ENCODE measurements around the gene WASF3. TPM values are rescaled to one million over a fixed set of nuclear protein-coding genes. Genes with fewer than 3 reads are reported as not detected.

Gene WASF3
- total RNA-seq, 4 donors from 2014 or later = 5.4 to 11.6 (median 7.6) TPM

DNA sequence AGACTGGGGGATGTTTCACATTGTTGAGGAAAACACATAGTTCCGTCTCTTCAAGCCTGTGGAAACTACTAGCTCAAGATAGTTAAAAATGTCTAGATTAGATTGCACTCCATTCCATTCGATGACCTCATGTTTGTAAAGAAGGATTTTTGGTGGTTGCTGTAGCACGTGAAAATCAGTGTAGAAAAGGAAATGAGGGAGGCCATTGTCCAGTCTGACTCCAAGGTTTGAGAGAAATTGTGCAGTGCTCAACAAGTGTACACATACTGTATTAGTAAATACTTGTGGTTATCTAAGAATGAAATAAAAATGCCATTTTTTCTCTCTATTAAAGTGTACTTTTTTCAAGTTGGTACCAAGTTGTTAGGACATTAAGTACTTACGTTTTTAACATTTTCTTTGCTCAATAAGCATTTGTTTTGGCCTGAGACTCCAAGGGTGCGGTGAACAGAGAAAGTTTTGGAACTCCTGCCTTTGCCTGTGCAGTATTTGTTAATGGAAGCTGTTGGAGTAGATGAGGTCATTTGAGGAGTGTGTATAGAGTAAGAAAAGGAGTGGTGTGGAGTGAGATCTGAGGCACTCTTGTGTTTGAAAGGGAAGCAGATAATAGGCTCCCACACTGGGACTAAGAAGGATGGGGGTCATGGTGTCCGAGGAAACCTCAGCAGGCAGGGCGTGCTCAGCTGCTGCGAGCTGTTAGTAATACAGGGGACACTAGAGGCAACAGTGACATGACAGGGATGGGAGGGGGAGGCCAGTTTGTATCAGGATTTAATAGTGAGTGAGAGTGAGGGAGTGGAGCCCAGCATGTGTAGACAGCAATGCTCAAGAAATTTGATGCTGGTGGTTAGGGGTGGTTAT lies 4.4 kb downstream of the WASF3 start:
- no peak for ATAC-seq
- H3K27ac ChIP-seq = no peak overlapping the region
- peak in 1 of 2 donors; percentile 17 for DNase-seq
- intact Hi-C loops (cut with DNase I; ENCODE audit: low total_unique reads) = no loop called here
- no peaks in the 10 kb centered on the region for H3K27me3 ChIP-seq
- in situ Hi-C loops (cut with MboI; ENCODE audit: low sequenced_read_pairs in 4 of 4) = no loop called here
- no peak for TF ChIP-seq POLR2A (IDR thresholded peaks at IDR 0.05)
- TF ChIP-seq, protein P1, sequence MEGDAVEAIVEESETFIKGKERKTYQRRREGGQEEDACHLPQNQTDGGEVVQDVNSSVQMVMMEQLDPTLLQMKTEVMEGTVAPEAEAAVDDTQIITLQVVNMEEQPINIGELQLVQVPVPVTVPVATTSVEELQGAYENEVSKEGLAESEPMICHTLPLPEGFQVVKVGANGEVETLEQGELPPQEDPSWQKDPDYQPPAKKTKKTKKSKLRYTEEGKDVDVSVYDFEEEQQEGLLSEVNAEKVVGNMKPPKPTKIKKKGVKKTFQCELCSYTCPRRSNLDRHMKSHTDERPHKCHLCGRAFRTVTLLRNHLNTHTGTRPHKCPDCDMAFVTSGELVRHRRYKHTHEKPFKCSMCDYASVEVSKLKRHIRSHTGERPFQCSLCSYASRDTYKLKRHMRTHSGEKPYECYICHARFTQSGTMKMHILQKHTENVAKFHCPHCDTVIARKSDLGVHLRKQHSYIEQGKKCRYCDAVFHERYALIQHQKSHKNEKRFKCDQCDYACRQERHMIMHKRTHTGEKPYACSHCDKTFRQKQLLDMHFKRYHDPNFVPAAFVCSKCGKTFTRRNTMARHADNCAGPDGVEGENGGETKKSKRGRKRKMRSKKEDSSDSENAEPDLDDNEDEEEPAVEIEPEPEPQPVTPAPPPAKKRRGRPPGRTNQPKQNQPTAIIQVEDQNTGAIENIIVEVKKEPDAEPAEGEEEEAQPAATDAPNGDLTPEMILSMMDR (IDR thresholded peaks at IDR 0.05 in 4 of 5, conservative IDR thresholded peaks at IDR 0.05 in 1 of 5) = no peak
- no peaks in the 10 kb centered on the region for H3K9me3 ChIP-seq
- H3K4me3 ChIP-seq = no peak overlapping the region
- H3K4me1 ChIP-seq = peaks cover 0 to 12% of the 10 kb centered on the region in 2 donors
- no peaks in the 10 kb centered on the region for H3K36me3 ChIP-seq

DNA sequence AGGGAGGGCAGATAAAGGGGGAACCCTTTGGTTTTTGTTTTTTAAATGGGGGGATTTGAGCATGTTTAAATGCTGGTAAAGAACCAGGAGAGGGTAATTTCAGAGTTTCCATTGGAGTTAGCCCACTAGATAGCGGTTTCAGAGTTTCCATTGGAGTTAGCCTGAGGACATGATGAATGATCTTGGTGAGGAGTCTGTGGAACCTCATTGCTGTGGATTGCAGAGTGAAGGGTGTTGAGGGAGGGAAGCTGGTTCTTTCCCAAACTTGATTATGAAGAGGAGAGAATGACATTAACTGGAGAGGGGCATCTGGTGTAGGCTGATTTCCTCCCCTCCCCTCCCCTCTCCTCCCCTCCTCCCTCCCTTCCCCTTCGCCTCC lies 5.0 kb downstream of the WASF3 start:
- H3K9me3 ChIP-seq = no peaks in the 10 kb centered on the region
- TF ChIP-seq, protein P1 (IDR thresholded peaks at IDR 0.05 in 4 of 5, conservative IDR thresholded peaks at IDR 0.05 in 1 of 5) = no peak
- no peak for TF ChIP-seq POLR2A (IDR thresholded peaks at IDR 0.05)
- ATAC-seq (no peak), DNase-seq (no peak)
- H3K36me3 ChIP-seq = no peaks in the 10 kb centered on the region
- no peak overlapping the region for H3K27ac ChIP-seq
- intact Hi-C loops (cut with DNase I; ENCODE audit: low total_unique reads) (no loop called here), in situ Hi-C loops (cut with MboI; ENCODE audit: low sequenced_read_pairs in 4 of 4) (no loop called here)
- peaks cover 0 to 12% of the 10 kb centered on the region in 2 donors for H3K4me1 ChIP-seq
- no peaks in the 10 kb centered on the region for H3K27me3 ChIP-seq
- H3K4me3 ChIP-seq = no peak overlapping the region

- H3K9me3 ChIP-seq = no peaks in the 10 kb centered on the region
- ATAC-seq = peak in 1 of 2 donors; percentile 51
Measured at GRCh38 chr13:26563713-26564112, 6.2 kb downstream of the WASF3 start.

GRCh38 chr13:26568132-26568815 lies 10.8 kb downstream of the WASF3 start:
- Histone ChIP-seq H3K27ac (no peak overlapping the region), H3K9me3 (peaks cover 0 to 5% (median 0%) of the 10 kb centered on the region in 3 donors), H3K4me1 (no peaks in the 10 kb centered on the region), H3K4me3 (no peak overlapping the region), H3K36me3 (no peaks in the 10 kb centered on the region), H3K27me3 (no peaks in the 10 kb centered on the region)
- in situ Hi-C loops (cut with MboI; ENCODE audit: low sequenced_read_pairs in 4 of 4) = no loop called here
- TF ChIP-seq POLR2A (IDR thresholded peaks at IDR 0.05) = no peak
- TF ChIP-seq, protein P1 (IDR thresholded peaks at IDR 0.05 in 4 of 5, conservative IDR thresholded peaks at IDR 0.05 in 1 of 5) = no peak
- DNase-seq (no peak), ATAC-seq (no peak)
- intact Hi-C loops (cut with DNase I; ENCODE audit: low total_unique reads) = no loop called here

More at GRCh38 chr13:26563713-26564112, 6.2 kb downstream of the WASF3 start:
- in situ Hi-C loops (cut with MboI; ENCODE audit: low sequenced_read_pairs in 4 of 4) (no loop called here), intact Hi-C loops (cut with DNase I; ENCODE audit: low total_unique reads) (no loop called here)
- TF ChIP-seq POLR2A (IDR thresholded peaks at IDR 0.05) = no peak
- TF ChIP-seq, protein P1 (IDR thresholded peaks at IDR 0.05 in 4 of 5, conservative IDR thresholded peaks at IDR 0.05 in 1 of 5) = no peak
- Histone ChIP-seq H3K4me1 (peaks cover 0 to 6% of the 10 kb centered on the region in 2 donors), H3K4me3 (no peak overlapping the region), H3K27ac (no peak overlapping the region), H3K27me3 (no peaks in the 10 kb centered on the region), H3K36me3 (no peaks in the 10 kb centered on the region)
- no peak for DNase-seq

All from gastrocnemius medialis (tissue), 4 donors.